ENCODE data around the gene TWF2.
A peak's percentile ranks its signal among the peaks of the same experiment; 100 is the strongest.

Gene TWF2

GRCh38 chr3:52246264-52246620, 7.3 kb upstream of the TWF2 start:
- Histone ChIP-seq H3K36me3 (ENCODE audit: low read length) (no peaks in the 10 kb centered on the region), H3K4me3 (ENCODE audit: insufficient read depth, low read length, poor library complexity, severe bottlenecking) (peak overlapping the region; percentile 39), H3K27me3 (ENCODE audit: low read length) (no peaks in the 10 kb centered on the region), H3K9ac (ENCODE audit: low read length) (peak overlapping the region; percentile 52), H4K20me1 (ENCODE audit: low read depth, low read length) (no peaks in the 10 kb centered on the region), H3K9me2 (replicated peaks; ENCODE audit: insufficient read depth, low read length) (no peaks in the 10 kb centered on the region), H2AFZ (ENCODE audit: low read depth, low read length, severe bottlenecking) (no peak overlapping the region), H3K79me2 (ENCODE audit: insufficient read depth, low read length) (no peaks in the 10 kb centered on the region), H3K27ac (ENCODE audit: low read depth, low read length) (no peak overlapping the region), H3K4me2 (ENCODE audit: low read depth, low read length, poor library complexity, severe bottlenecking) (peak overlapping the region; percentile 61), H3F3A (ENCODE audit: insufficient read depth) (no peaks in the 10 kb centered on the region), H3K9me3 (ENCODE audit: insufficient read depth, low read length) (no peaks in the 10 kb centered on the region)
- TF ChIP-seq EZH2phosphoT487 (conservative IDR thresholded peaks at IDR 0.05; ENCODE audit: low read length): no peak
- no peak for TF ChIP-seq CTCF (IDR thresholded peaks at IDR 0.05; ENCODE audit: insufficient read depth, low read length, poor library complexity, severe bottlenecking)

GRCh38 chr3:52245322-52246263, 6.6 kb upstream of the TWF2 start, which contains the start of gene PPM1M:
Gene PPM1M (plus strand): TSS chr3:52245759. CDS start chr3:52245825, 66 bp downstream.
- Histone ChIP-seq H3K36me3 (ENCODE audit: low read length) (no peaks in the 10 kb centered on the region), H3K79me2 (ENCODE audit: insufficient read depth, low read length) (no peaks in the 10 kb centered on the region), H3K9me2 (replicated peaks; ENCODE audit: insufficient read depth, low read length) (no peaks in the 10 kb centered on the region), H3K9me3 (ENCODE audit: insufficient read depth, low read length) (no peaks in the 10 kb centered on the region), H4K20me1 (ENCODE audit: low read depth, low read length) (no peaks in the 10 kb centered on the region), H3K27me3 (ENCODE audit: low read length) (no peaks in the 10 kb centered on the region), H3K9ac (ENCODE audit: low read length) (peak within 1 kb of the TSS; percentile 52), H3F3A (ENCODE audit: insufficient read depth) (no peaks in the 10 kb centered on the region), H3K4me2 (ENCODE audit: low read depth, low read length, poor library complexity, severe bottlenecking) (peak within 1 kb of the TSS; percentile 61), H2AFZ (ENCODE audit: low read depth, low read length, severe bottlenecking) (peak within 1 kb of the TSS; percentile 68), H3K4me3 (ENCODE audit: insufficient read depth, low read length, poor library complexity, severe bottlenecking) (peak within 1 kb of the TSS; percentile 39), H3K27ac (ENCODE audit: low read depth, low read length) (no peak within 1 kb of the TSS)
- TF ChIP-seq CTCF (IDR thresholded peaks at IDR 0.05; ENCODE audit: insufficient read depth, low read length, poor library complexity, severe bottlenecking) (no peak), EZH2phosphoT487 (conservative IDR thresholded peaks at IDR 0.05; ENCODE audit: low read length) (no peak)

- TF ChIP-seq EZH2phosphoT487 (conservative IDR thresholded peaks at IDR 0.05; ENCODE audit: low read length) (no peak), CTCF (IDR thresholded peaks at IDR 0.05; ENCODE audit: insufficient read depth, low read length, poor library complexity, severe bottlenecking) (no peak)
- Histone ChIP-seq H3K36me3 (ENCODE audit: low read length) (no peaks in the 10 kb centered on the region), H3K9me3 (ENCODE audit: insufficient read depth, low read length) (no peaks in the 10 kb centered on the region), H3K4me3 (ENCODE audit: insufficient read depth, low read length, poor library complexity, severe bottlenecking) (no peak overlapping the region), H3K79me2 (ENCODE audit: insufficient read depth, low read length) (no peaks in the 10 kb centered on the region), H2AFZ (ENCODE audit: low read depth, low read length, severe bottlenecking) (no peak overlapping the region), H3K27me3 (ENCODE audit: low read length) (no peaks in the 10 kb centered on the region), H3K9me2 (replicated peaks; ENCODE audit: insufficient read depth, low read length) (no peaks in the 10 kb centered on the region), H3K27ac (ENCODE audit: low read depth, low read length) (no peak overlapping the region), H3K4me2 (ENCODE audit: low read depth, low read length, poor library complexity, severe bottlenecking) (no peak overlapping the region), H4K20me1 (ENCODE audit: low read depth, low read length) (no peaks in the 10 kb centered on the region), H3K9ac (ENCODE audit: low read length) (no peak overlapping the region), H3F3A (ENCODE audit: insufficient read depth) (no peaks in the 10 kb centered on the region)
These were observed 5.1 kb upstream of the TWF2 start for GRCh38 chr3:52243791-52244628.
